HS-27A (cell line): ENCODE measurements around the gene TLL2.

Source experiments
- DNase-seq: peaks from one replicate; pipeline ENCODE4 v3.0.0-alpha.2; 2012; ENCODE audit warnings: low read depth, missing footprints

TLL2 gene

GRCh38 chr10:96507044-96507443, 6.7 kb downstream of the TLL2 start:
- DNase-seq = no peak

GRCh38 chr10:96505150-96506136, 8.3 kb downstream of the TLL2 start:
- no peak for DNase-seq

- no peak for DNase-seq
Observed at GRCh38 chr10:96502561-96503282, 11.0 kb downstream of the TLL2 start.

GRCh38 chr10:96501985-96502384, 11.7 kb downstream of the TLL2 start:
- no peak for DNase-seq

GRCh38 chr10:96500519-96500918, 13.2 kb downstream of the TLL2 start:
- DNase-seq = no peak

- DNase-seq = no peak
Observed at GRCh38 chr10:96500050-96500449, 13.7 kb downstream of the TLL2 start.

- no peak for DNase-seq
Observed at GRCh38 chr10:96497391-96497790, 16.3 kb downstream of the TLL2 start.

GRCh38 chr10:96496281-96496925, 17.3 kb downstream of the TLL2 start:
- DNase-seq = no peak

GRCh38 chr10:96495544-96495943, 18.2 kb downstream of the TLL2 start:
- DNase-seq = no peak

- no peak for DNase-seq
Observed at GRCh38 chr10:96494694-96495093, 19.0 kb downstream of the TLL2 start.

GRCh38 chr10:96493871-96494525, 19.7 kb downstream of the TLL2 start:
- no peak for DNase-seq

- DNase-seq = no peak
Observed at GRCh38 chr10:96493254-96493653, 20.5 kb downstream of the TLL2 start.

- DNase-seq = no peak
Observed at GRCh38 chr10:96491303-96491702, 22.4 kb downstream of the TLL2 start.

- no peak for DNase-seq
Observed at GRCh38 chr10:96488161-96488935, 25.4 kb downstream of the TLL2 start.

GRCh38 chr10:96482815-96483588, 30.7 kb downstream of the TLL2 start:
- DNase-seq = no peak

- no peak for DNase-seq
Observed at GRCh38 chr10:96478355-96478754, 35.4 kb downstream of the TLL2 start.

GRCh38 chr10:96473866-96474265, 39.9 kb downstream of the TLL2 start:
- no peak for DNase-seq

- no peak for DNase-seq
Observed at GRCh38 chr10:96470116-96470743, 43.5 kb downstream of the TLL2 start.

GRCh38 chr10:96468845-96469244, 44.9 kb downstream of the TLL2 start:
- DNase-seq = no peak

GRCh38 chr10:96465599-96465998, 48.1 kb downstream of the TLL2 start:
- DNase-seq = no peak
